DND-41 (cell line): ENCODE measurements around the gene ARHGAP4.

Source experiments
- CTCF ChIP-seq: IDR thresholded peaks from 2 replicates; pipeline ENCODE4 v1.5.1; 2012; ENCODE audit warnings: borderline replicate concordance, low read length, moderate library complexity, mild to moderate bottlenecking; ENCODE audit not compliant: poor library complexity, severe bottlenecking; ENCODE audit errors: extremely low read depth
- EZH2 ChIP-seq: IDR thresholded peaks from 3 replicates; pipeline ENCODE4 v1.6.1; 2012; ENCODE audit warnings: borderline replicate concordance, low read depth, mild to moderate bottlenecking, moderate library complexity, low read length, inconsistent platforms; ENCODE audit not compliant: severe bottlenecking

- TF ChIP-seq EZH2, result no peak
- no peak for TF ChIP-seq CTCF
Observed at GRCh38 chrX:153969904-153970356, 43.9 kb upstream of the ARHGAP4 start.
